SK-N-SH treated with all-trans-retinoic acid at 6 μM for 48 hours (cell line): ENCODE results near the gene LMAN1.

Source experiments
- ATAC-seq: fragments of 200-7000 bp; cut with Tn5 transposase; 3 replicates; pipeline ENCODE4 v1.9.1; 2020; ENCODE audit warnings: mild to moderate bottlenecking, moderate library complexity
- ARNTL ChIP-seq: fragments of 450-650 bp; formaldehyde crosslinking; IDR thresholded peaks from 2 replicates; pipeline ENCODE4 v1.5.0; 2020; ENCODE audit warnings: low read depth, mild to moderate bottlenecking, moderate library complexity, borderline replicate concordance
- BACH2 ChIP-seq: fragments of 250-450 bp; sonication (Bioruptor Pico); IDR thresholded peaks from 2 replicates; pipeline ENCODE4 v1.9.0; 2021; ENCODE audit warnings: mild to moderate bottlenecking, borderline replicate concordance
- CSDC2 ChIP-seq: fragments of 250-450 bp; sonication (Bioruptor Pico); IDR thresholded peaks from 2 replicates; pipeline ENCODE4 v1.5.0; 2020; ENCODE audit warnings: mild to moderate bottlenecking, moderate library complexity
- CSRNP3 ChIP-seq: fragments of 250-450 bp; sonication (Bioruptor Pico); IDR thresholded peaks from 2 replicates; pipeline ENCODE4 v1.5.1; 2021; ENCODE audit warnings: mild to moderate bottlenecking, moderate library complexity
- ESRRG ChIP-seq: fragments of 250-450 bp; sonication (Bioruptor Pico); IDR thresholded peaks from 2 replicates; pipeline ENCODE4 v1.6.1; 2021; ENCODE audit warnings: mild to moderate bottlenecking
- GLIS3 ChIP-seq: fragments of 250-450 bp; sonication (Bioruptor Pico); IDR thresholded peaks from 2 replicates; pipeline ENCODE4 v1.5.0; 2020; ENCODE audit warnings: mild to moderate bottlenecking, moderate library complexity
- ISL1 ChIP-seq: fragments of 250-450 bp; sonication (Bioruptor Pico); IDR thresholded peaks from 2 replicates; pipeline ENCODE4 v2.1.2; 2022; ENCODE audit warnings: mild to moderate bottlenecking, moderate library complexity
- OSR1 ChIP-seq: fragments of 250-450 bp; sonication (Bioruptor Pico); IDR thresholded peaks from 2 replicates; pipeline ENCODE4 v1.8.0; 2022; ENCODE audit warnings: moderate library complexity, mild to moderate bottlenecking, inconsistent platforms
- PATZ1 ChIP-seq: fragments of 250-450 bp; sonication (Bioruptor Pico); IDR thresholded peaks from 2 replicates; pipeline ENCODE4 v1.8.0; 2020; ENCODE audit warnings: mild to moderate bottlenecking, moderate library complexity, borderline replicate concordance
- POU6F1 ChIP-seq: fragments of 250-450 bp; sonication (Bioruptor Pico); IDR thresholded peaks from 2 replicates; pipeline ENCODE4 v1.8.0; 2021; ENCODE audit warnings: low read depth, mild to moderate bottlenecking, moderate library complexity, borderline replicate concordance
- PPARA ChIP-seq: fragments of 250-450 bp; sonication (Bioruptor Pico); IDR thresholded peaks from 2 replicates; pipeline ENCODE4 v1.5.0; 2020; ENCODE audit warnings: mild to moderate bottlenecking, borderline replicate concordance
- RARB ChIP-seq: fragments of 250-450 bp; sonication (Bioruptor Pico); IDR thresholded peaks from 2 replicates; pipeline ENCODE4 v1.8.0; 2021; ENCODE audit warnings: mild to moderate bottlenecking, moderate library complexity
- SNAI2 ChIP-seq: fragments of 250-450 bp; sonication (Bioruptor Pico); IDR thresholded peaks from 2 replicates; pipeline ENCODE4 v1.5.0; 2020; ENCODE audit warnings: mild to moderate bottlenecking, moderate library complexity
- TCF4 ChIP-seq: fragments of 250-450 bp; sonication (Bioruptor Pico); IDR thresholded peaks from 2 replicates; pipeline ENCODE4 v1.8.0; 2021; ENCODE audit warnings: mild to moderate bottlenecking, moderate library complexity, borderline replicate concordance
- TOX ChIP-seq: fragments of 250-450 bp; sonication (Bioruptor Pico); IDR thresholded peaks from 2 replicates; pipeline ENCODE4 v1.8.0; 2021; ENCODE audit warnings: mild to moderate bottlenecking, moderate library complexity, borderline replicate concordance
- TSHZ2 ChIP-seq: fragments of 250-450 bp; sonication (Bioruptor Pico); IDR thresholded peaks from 2 replicates; pipeline ENCODE4 v1.5.0; 2020; ENCODE audit warnings: mild to moderate bottlenecking, moderate library complexity
- ZC3H10 ChIP-seq: fragments of 250-450 bp; sonication (Bioruptor Pico); IDR thresholded peaks from 2 replicates; pipeline ENCODE4 v1.5.1; 2021; ENCODE audit warnings: mild to moderate bottlenecking, moderate library complexity
- ZFP3 ChIP-seq: fragments of 250-450 bp; sonication (Bioruptor Pico); IDR thresholded peaks from 2 replicates; pipeline ENCODE4 v1.5.0; 2020; ENCODE audit warnings: mild to moderate bottlenecking, moderate library complexity
- ZFP30 ChIP-seq: fragments of 450-650 bp; formaldehyde crosslinking; IDR thresholded peaks from 2 replicates; pipeline ENCODE4 v1.5.0; 2022; ENCODE audit warnings: mild to moderate bottlenecking, moderate library complexity
- ZNF565 ChIP-seq: fragments of 450-650 bp; formaldehyde crosslinking; conservative IDR thresholded peaks from 2 replicates; pipeline ENCODE4 v1.5.0; 2020; ENCODE audit warnings: low read depth, mild to moderate bottlenecking, moderate library complexity
- ZNF70 ChIP-seq: fragments of 450-650 bp; formaldehyde crosslinking; IDR thresholded peaks from 2 replicates; pipeline ENCODE4 v1.5.0; 2020; ENCODE audit warnings: mild to moderate bottlenecking, moderate library complexity
- ZNF8 ChIP-seq: fragments of 450-650 bp; formaldehyde crosslinking; IDR thresholded peaks from 2 replicates; pipeline ENCODE4 v1.5.0; 2020; ENCODE audit warnings: mild to moderate bottlenecking, moderate library complexity

The LMAN1 gene

GRCh38 chr18:59282341-59282740 is 76.7 kb downstream of the LMAN1 start:
- no peak for ATAC-seq
- no peak for TF ChIP-seq CSDC2 (CRISPR knock-in tag)
- no peak for TF ChIP-seq ZC3H10 (CRISPR knock-in tag)
- TF ChIP-seq ZNF70 (CRISPR knock-in tag), result no peak
- no peak for TF ChIP-seq ISL1 (CRISPR knock-in tag)
- TF ChIP-seq TSHZ2, result no peak
- no peak for TF ChIP-seq ZFP3 (CRISPR knock-in tag)
- no peak for TF ChIP-seq RARB
- no peak for TF ChIP-seq OSR1 (CRISPR knock-in tag)
- no peak for TF ChIP-seq CSRNP3 (CRISPR knock-in tag)
- TF ChIP-seq ZNF8 (CRISPR knock-in tag), result no peak
- TF ChIP-seq TCF4 (CRISPR knock-in tag), result no peak
- TF ChIP-seq ARNTL (CRISPR knock-in tag), result no peak
- no peak for TF ChIP-seq TOX (CRISPR knock-in tag)

- no peak for TF ChIP-seq PPARA (CRISPR knock-in tag)
- no peak for TF ChIP-seq CSDC2 (CRISPR knock-in tag)
- TF ChIP-seq SNAI2 (CRISPR knock-in tag), result no peak
- TF ChIP-seq OSR1 (CRISPR knock-in tag), result no peak
- TF ChIP-seq TCF4 (CRISPR knock-in tag), result no peak
- TF ChIP-seq CSRNP3 (CRISPR knock-in tag), result no peak
- no peak for TF ChIP-seq ZNF70 (CRISPR knock-in tag)
- TF ChIP-seq POU6F1 (CRISPR knock-in tag), result no peak
- no peak for TF ChIP-seq TOX (CRISPR knock-in tag)
- TF ChIP-seq ZC3H10 (CRISPR knock-in tag), result no peak
- TF ChIP-seq ZFP3 (CRISPR knock-in tag), result no peak
- TF ChIP-seq ESRRG, result no peak
- no peak for TF ChIP-seq ZFP30 (CRISPR knock-in tag)
- TF ChIP-seq ISL1 (CRISPR knock-in tag), result no peak
- no peak for TF ChIP-seq ZNF565
- TF ChIP-seq TSHZ2, result no peak
- no peak for TF ChIP-seq PATZ1 (CRISPR knock-in tag)
- TF ChIP-seq ARNTL (CRISPR knock-in tag), result no peak
- TF ChIP-seq GLIS3 (CRISPR knock-in tag), result no peak
- no peak for TF ChIP-seq BACH2 (CRISPR knock-in tag)
- no peak for ATAC-seq
These were observed 79.3 kb downstream of the LMAN1 start for GRCh38 chr18:59279722-59280121.
